NOMO-1 (cell line): ENCODE results near the gene APOM.

Experiments used
- DNase-seq, 2 experiments: peaks; one replicate each; lab custom pipeline; 2025; ENCODE audit not compliant: unreplicated experiment in 2 of 2; lab: John Stamatoyannopoulos, UW

Gene APOM

DNA sequence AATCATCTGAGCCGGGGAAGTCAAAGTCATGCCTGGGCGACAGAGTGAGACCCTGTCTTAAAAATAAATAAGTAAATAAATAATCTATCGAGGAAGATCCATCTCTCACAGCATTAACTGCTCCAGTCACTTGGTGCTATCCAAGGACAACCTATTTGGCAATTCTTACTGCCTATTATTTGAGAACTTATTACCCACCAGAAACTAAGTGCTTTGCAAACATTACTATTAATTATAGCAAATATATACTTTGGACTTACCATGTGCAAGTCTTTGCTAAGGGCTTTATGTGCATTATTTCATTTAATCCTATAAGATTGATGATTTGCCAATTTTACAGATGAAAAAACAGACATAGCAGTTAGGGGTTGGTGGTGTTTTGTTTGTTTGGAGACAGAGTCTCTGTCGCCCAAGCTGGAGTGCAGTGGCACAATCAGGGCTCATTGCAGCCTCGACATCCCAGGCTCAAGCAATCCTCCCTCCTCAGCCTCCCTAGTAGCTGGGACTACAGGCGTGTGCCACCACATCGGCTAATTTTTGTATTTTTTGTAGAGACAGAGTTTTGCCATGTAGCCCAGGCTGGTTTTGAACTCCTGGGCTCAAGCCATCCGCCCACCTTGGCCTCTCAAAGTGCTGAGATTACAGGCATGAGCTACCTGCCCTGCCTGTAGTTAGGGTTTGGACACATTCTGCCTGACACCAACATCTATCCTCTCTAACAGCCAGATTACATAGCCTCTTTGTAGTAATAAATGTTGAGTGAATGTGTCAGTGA, 933 bp upstream of the APOM start:
- no peak for DNase-seq

DNA sequence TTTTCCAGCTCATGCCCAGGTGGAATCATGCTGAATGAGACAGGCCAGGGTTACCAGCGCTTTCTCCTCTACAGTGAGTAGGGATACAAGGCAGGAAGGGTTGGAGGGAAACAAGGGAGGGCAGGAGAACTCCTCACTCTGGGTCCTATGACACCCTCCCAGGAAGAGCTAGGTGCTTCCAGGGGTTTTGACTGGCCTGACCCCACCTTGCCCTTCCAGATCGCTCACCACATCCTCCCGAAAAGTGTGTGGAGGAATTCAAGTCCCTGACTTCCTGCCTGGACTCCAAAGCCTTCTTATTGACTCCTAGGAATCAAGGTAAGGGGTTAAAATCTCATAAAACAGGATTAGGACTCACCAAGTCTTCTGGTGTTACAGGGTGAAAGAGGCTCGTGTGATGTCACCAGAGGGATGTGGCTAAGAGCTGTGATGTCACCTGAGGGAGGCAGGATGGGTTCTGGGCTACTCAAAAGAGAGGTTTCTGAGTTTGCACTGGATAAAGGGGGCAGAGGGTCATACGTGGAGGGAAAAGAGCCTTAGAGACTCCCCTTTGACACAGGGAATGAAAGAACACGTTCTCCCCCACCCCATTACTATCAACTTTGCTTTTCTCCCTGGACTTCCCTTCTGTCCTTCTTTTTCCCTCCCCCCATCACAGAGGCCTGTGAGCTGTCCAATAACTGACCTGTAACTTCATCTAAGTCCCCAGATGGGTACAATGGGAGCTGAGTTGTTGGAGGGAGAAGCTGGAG, 1.9 kb downstream of the APOM start:
- no peak for DNase-seq

DNA sequence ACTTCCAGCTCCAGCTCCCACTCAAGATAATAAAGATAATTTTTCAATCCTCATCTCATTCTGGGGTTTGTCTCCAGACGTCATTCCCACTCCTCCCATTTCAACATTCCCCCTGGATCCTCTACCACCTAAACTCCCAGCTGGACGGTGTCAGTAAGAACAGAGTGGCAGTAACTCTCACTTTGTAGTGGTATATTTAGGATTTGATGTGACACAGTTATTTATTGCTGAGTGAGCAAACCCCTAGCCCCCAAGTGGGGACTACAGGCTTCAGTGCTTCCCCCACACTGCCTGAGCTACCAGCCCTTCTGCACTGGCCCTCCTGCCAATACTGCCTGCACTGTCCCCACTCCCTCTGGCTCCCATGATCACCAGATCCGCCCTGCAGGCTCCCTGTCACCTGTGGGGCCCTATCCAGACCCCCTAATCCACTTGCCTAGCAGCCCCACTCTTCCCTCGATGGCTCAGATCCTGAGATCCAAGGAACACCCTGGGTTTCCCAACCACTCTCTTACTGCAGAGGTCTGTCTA, 2.5 kb downstream of the APOM start:
- DNase-seq: no peak

DNA sequence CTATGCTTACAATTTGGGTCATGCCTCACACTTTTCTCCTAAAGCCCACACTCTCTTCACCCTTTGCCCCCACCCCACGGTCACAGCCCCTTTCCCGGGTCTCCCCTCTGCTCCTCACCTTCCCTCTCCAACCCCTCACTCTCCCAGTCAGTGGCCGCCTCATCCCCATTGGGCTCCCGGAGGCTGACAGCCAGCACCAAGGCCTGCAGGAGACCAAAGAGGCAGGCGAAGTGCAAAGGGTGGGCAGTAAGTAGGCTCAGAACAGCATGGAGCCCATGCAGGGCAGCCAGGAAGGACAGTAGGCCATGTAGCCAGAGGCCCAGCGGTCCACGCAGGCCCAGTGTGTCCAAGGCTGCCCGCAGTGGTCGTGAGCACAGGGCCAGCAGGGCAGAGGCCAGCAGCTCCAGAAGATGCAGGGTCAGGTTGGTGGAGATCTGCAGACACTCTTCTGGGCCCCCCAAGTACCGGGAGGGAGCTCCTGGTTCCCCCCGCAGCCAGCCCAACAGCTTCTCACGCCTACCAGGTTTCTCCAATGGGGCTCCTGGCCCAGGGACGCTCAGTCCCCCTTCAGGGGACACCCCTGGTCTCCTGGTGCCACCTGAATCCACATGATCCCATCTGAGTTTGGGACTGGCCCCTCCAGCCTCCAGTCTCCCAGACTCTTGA, 3.4 kb downstream of the APOM start:
- DNase-seq: no peak

DNA sequence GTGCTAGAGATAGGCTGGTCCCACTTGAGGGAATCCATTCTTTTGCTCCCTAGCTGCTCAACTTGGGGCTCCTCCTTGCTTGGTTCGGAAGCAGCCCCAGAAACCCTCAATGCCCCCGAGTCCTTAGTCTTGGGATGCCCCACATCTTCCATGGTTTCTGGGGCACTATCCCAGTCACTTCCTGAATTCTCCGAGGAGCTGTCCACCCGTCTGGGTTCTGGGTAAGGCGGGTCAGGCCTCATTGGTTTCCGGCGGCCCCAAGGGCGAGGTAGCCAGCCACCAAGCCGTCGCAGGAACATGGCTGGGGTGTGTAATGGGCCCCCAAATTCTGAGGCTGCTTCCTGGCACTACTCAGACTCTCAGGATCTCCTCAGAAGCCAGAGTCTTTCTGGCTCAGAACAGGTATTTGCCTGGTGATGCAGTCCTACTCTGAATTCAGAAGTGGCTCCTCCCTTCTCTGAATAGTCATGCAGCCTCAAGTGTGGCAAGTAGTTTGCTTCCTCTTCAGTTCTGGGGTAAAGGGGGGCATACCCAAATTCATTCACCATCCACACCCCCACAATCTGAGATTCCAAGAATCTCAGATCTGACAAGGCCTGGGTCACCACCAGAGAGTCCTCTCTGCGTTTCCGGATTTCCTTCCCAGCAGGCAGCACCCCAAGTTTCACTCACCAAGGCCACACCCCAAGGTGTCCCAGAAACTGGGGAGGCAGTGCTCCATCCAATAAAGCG, 4.1 kb downstream of the APOM start:
- peak; percentile 57 for DNase-seq

DNA sequence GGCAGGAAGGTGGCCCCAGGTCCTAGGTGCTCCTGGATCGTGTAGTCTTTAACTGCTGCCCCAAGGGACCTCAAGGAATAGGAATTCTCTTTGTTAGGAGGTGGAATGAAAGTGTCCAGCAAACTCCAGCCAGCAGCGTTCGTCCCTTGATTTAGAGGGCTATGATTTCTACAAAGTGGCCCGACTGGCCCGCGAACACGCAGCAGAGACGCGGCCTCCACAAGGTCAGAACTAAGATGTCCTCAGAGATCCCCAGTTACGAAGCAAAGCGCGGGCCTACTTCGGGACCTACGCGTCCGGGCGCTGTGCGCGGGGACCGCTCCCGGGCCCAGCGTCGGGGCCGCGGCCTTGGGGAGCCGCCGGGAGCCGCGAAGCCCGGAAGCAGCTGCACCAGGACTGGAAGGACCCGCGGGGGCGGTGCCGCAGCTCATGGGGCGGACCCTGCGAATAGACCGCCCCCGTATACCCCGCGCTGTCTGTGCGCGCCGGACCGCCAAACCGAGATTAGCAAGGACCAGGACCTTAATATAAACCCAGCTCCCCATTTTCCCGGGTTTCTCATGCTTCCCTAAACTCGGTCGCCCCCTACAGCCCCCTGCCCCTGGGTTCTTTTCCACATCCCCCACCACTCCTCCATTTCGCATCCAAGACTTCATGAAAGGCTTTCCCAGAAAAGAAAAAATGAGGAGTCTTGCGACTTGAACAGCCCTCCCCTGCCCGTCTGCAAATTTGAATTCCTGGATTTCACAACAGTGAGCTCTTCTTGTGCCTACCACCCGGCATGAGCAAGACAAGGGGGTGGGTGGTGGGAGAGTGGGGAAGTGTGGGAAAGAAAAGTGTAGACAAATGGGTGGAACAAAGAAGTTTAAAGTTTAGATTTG, 4.9 kb downstream of the APOM start, which contains the start of gene C6orf47:
C6orf47 (minus strand) TSS at position 398 of the 881 bp plus-strand sequence. CDS start 831 bp downstream, outside the sequence.
- peak; percentile 59 to 66 for DNase-seq

DNA sequence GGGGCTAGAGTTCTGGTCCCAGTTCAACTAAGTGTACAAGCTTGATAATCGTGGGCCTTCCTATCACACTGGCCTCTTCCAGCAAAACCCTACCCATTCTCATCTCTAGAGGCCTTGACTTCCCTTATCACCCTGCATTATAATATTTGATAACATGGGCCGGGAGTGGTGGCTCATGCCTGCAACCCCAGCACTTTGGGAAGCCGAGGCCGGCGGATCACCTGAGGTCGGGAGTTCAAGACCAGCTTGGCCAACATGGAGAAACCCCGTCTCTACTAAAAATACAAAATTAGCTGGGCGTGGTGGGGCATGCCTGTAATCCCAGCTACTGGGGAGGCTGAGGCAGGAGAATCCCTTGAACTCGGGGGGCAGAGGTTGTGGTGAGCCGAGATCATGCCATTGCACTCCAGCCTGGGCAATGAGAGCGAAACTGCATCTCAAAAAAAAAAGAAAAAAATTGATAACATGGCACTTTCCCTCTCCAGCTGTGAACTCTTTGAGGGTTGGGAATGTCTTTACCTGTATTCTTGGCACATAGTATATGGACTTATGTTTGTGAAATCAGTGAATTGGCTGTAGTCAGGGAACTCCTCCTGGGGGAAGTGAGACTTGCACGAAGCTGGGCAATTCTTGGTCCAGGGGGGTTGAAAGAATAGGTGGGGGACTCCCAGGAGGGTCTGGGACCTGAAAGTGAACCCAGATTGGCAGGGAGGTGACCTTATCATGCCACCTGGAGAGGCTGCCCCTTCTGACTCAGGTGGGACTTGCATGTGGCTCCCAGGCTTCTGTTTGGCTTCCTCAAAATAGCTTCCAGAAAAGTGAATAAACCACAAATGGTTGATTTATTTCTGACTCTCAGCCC, 5.8 kb downstream of the APOM start:
- DNase-seq: no peak

DNA sequence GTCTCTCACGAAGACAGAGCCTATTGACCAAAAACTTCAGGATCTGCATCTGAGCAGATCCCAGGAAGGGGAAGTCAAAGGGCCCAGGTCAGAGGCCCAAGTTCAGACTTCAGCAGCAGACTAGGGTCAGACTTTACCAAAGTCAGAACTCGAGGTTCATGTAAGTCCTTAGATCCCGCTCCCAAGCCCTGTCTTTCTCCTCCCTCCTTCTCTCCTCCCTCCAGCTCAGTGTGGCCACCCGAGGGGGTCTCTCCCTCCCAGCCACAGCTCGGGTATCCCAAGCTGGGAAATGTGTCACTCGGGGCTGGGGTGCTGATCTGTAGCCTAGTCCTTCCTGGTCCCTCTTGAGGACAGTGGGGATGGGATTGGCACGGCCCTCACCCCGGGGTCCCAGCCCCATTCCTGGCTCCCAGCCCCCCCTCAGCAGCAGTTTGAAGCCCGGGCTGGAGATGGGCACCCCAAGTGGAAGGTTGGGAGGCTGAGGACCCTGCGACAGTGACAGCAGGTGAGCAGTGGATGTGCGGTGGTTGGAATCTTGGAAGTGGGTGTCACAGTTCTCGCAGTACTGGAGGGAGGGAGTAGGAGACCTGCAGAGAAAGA, 6.5 kb downstream of the APOM start:
- no peak for DNase-seq

DNA sequence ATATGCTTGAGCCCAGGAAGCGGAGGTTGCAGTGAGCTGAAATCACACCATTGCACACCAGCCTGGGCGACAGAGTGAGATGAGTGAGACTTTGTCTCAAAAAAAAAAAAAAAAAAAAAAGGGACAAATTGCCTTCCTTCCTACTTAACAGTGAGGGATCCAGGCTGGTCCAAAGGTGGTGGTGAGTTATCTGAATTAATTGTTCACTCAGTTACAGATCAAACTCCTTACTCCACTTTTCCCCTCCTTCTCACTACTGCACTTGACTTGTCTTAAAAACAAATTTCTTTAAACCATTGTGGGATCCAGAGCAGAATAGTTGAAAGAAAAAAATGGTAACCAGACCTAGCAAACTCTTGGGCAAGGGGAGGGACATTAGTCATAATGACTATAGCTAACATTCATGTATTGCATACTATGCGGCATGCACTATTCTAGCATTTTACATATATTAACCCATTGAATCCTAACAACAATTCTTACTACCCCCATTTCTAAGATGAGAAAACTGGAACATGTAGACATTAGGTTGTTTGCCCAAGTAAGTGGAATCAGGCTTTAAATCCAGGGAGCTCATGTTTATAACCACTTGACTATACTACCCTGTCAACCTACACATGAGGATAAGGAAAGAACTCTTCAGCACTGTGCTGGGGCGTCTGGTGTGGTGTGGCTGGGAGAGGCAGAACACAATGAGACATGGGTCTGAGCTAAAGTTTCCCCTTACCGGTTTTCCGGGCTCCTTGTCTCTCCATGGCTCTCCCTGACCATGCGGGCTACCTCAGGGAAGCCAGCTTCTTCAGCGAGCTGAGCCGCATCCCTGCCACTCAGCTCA, 7.6 kb downstream of the APOM start:
- DNase-seq: peak in 1 of 2 experiments; percentile 15

DNA sequence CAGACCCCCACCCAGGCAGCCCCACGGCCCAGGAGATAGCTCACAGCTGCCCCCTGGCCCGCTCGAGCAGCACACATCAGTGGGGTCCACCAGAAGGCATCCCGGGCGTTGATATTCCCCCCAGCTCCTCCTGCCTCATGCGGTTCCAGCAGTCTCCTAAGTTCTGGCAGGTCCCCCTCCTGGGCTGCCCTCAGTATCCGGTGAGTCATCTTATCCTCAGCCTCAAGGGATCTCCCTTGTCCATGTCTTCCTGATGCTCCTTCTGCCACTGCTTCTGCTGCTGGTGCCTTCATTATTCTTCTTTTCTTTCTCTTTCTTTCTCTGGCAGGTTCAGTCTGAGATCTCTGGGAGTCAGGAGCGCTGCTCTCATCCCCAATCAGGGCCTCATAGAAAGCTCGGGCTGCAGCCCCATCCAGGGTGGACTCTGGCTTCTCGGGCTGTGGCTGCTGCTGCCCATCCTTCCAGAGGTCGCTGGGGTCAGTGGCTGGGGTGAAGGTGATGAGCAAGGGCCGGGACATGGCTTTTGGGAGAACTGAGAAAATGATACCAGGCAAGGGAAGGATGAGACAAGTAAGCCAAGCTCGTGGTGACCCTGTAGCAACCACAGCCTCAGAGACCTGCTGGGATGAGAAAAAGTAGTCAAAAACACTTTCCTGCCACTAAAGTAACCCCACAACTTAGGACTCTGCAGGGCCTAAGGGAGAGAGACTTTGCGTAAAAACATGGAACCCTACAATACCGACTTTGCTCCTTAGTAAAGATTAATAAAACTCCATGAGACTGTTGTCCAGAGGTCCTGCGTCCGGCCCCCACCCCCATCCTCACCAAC, 8.5 kb downstream of the APOM start:
- no peak for DNase-seq

DNA sequence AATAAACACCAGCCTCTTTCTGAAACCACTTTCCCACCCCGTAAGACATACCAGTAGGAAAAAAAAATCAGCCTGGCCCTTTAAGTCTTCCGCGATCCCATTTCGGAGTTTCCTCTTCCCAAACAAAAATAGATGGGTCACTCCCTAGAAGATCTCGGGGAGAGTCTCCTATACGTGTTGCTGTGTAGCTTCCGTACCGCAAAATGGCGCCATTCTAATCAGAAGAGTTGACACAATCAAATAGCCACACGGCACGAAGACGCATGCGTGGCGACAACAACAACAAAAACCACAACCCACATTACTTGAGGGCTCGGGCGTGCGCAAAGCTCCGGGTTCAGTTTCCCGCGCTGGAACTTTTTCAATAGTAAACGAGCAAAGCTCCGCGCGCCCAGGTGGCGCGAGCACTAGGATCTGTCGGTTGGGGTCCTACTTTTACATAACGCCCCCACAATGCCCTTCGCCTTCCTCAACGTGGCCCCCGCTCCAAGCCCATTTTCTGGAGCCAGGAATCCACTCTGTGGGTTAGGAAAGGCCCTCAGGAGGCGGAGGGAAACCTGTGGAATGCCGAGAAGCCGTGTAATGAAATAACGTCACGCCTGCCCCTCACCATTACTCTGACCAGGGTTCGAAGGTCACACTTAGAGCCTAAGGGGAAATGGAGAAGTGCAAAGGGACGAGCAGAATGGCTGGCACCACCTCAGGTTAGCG, 9.3 kb downstream of the APOM start, which contains the start of gene GPANK1:
GPANK1 (minus strand) TSS at position 208 of the 711 bp plus-strand sequence. CDS start 519 bp downstream, outside the sequence.
- DNase-seq: peak; percentile 77 to 93

DNA sequence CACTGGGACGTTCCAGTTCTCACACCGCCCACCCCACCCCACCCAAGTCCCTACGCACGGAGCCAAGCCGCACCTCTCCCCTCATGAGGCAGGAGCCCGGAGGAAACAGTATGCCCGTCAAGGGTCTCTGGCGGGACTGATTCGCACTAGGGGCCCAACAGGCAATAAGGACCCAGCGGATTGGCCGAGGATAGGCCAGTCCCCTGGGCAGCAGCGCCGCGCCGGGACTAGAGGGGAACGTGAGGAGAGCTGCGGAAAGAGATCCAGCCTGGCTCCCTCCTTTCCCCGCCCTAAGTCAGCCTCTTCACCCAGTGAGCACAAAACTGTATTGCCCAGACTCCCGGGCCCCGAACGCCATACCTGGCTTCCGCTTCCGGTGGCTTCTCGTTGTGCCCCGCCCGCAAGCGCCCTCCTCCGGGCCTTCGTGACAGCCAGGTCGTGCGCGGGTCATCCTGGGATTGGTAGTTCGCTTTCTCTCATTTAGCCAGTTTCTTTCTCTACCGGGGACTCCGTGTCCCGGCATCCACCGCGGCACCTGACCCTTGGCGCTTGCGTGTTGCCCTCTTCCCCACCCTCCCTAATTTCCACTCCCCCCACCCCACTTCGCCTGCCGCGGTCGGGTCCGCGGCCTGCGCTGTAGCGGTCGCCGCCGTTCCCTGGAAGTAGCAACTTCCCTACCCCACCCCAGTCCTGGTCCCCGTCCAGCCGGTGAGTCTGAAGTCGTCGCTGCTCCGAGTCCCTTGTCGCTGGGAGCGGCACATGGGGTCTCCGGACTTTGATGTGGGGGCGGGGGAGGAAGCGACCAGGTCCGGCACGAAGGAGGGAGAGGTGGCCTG, 10.0 kb downstream of the APOM start, which contains the start of gene CSNK2B:
CSNK2B (plus strand) TSS at position 580 of the 836 bp plus-strand sequence. CDS start 752 bp downstream, outside the sequence.
- peak; percentile 96 to 97 for DNase-seq

DNA sequence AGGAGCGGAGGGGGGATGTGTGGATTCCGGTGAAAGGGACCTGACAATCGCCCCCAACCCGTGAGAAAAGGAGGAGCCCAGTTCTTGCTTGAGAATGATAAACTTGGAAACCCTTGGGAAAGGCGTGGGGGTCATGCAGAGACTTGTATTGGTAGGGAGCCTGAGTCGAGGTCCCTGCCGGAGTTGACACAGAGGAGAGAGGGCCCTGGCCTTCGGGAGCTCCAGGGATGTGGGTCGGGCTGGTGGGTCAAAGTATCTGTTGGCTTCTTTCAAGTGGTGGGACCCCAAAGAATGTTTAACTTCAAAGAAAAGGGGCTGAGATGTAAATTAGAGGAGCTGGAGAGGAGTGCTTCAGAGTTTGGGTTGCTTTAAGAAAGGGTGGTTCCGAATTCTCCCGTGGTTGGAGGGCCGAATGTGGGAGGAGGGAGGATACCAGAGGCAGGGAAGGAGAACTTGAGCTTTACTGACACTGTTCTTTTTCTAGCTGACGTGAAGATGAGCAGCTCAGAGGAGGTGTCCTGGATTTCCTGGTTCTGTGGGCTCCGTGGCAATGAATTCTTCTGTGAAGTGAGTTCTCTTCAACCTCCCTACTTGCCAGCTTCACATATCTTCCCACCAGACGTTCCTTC, 10.8 kb downstream of the APOM start:
- DNase-seq: no peak

DNA sequence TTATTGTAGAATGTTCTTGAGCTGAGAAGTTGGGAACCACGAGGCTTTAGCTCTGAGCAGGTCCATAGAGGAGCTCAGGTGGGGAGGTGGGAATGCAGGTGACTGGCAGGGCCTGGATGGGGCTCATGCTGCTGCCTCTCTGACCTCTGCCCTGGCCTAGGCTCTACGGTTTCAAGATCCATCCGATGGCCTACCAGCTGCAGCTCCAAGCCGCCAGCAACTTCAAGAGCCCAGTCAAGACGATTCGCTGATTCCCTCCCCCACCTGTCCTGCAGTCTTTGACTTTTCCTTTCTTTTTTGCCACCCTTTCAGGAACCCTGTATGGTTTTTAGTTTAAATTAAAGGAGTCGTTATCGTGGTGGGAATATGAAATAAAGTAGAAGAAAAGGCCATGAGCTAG, 14.0 kb downstream of the APOM start, which contains the start of gene LY6G5B:
LY6G5B (plus strand) TSS at position 301 of the 400 bp plus-strand sequence. CDS start 975 bp downstream, outside the sequence.
- no peak for DNase-seq
